Stimulated activated CD8-positive, alpha-beta memory T cell treated with anti-CD3 and anti-CD28 coated beads, Interleukin-15, amount 100 ng/mL, for 48 hours (primary cell): Measurements from ENCODE around the gene IFT22.
"Not testable (repeated sequence)": the region's sequence is repeated elsewhere in the genome, so short reads cannot be mapped to it uniquely, and the experiment has no call there.

Source experiments
- DNase-seq, 2 donors: peaks; one replicate each; pipeline ENCODE4 v3.0.0-alpha.2; 2020; ENCODE audit warnings: low read depth in 2 of 2

IFT22 gene

GRCh38 chr7:101308245-101309085 is 13.1 kb downstream of the IFT22 start:
- peak; percentile 23 to 53 for DNase-seq

- no peak for DNase-seq
These were observed 15.3 kb downstream of the IFT22 start for GRCh38 chr7:101306307-101306706.

GRCh38 chr7:101303102-101303701 is 18.4 kb downstream of the IFT22 start:
- DNase-seq = no peak

GRCh38 chr7:101302641-101303101 is 18.9 kb downstream of the IFT22 start:
- DNase-seq = no peak

GRCh38 chr7:101300465-101301376 is 20.9 kb downstream of the IFT22 start:
- no peak for DNase-seq

- DNase-seq = no peak
These were observed 21.8 kb downstream of the IFT22 start for GRCh38 chr7:101299511-101300464.

GRCh38 chr7:101294832-101295121 is 26.8 kb downstream of the IFT22 start:
- no peak for DNase-seq

GRCh38 chr7:101294039-101294831 is 27.4 kb downstream of the IFT22 start:
- no peak for DNase-seq

- DNase-seq = not testable (repeated sequence)
These were observed 28.3 kb downstream of the IFT22 start for GRCh38 chr7:101293069-101294021.

- not testable (repeated sequence) for DNase-seq
These were observed 29.0 kb downstream of the IFT22 start for GRCh38 chr7:101292566-101292965.

GRCh38 chr7:101290186-101291037 is 31.2 kb downstream of the IFT22 start:
- DNase-seq = peak; percentile 20 to 34

GRCh38 chr7:101289687-101290086 is 31.9 kb downstream of the IFT22 start:
- DNase-seq = not testable (repeated sequence)

- DNase-seq = no peak
These were observed 33.2 kb downstream of the IFT22 start for GRCh38 chr7:101288439-101288838.

GRCh38 chr7:101287032-101287431 is 34.6 kb downstream of the IFT22 start:
- no peak for DNase-seq

GRCh38 chr7:101285880-101286279 is 35.7 kb downstream of the IFT22 start:
- DNase-seq = not testable (repeated sequence)

GRCh38 chr7:101285171-101285570 is 36.4 kb downstream of the IFT22 start:
- DNase-seq = no peak

- DNase-seq = not testable (repeated sequence)
These were observed 40.7 kb downstream of the IFT22 start for GRCh38 chr7:101280912-101281311.
